Daoy (cell line): ENCODE data around the gene SSU72. TPM values are rescaled to one million over a fixed set of nuclear protein-coding genes. Genes with fewer than 3 reads are reported as not detected.

Source experiments
- DNase-seq: peaks from one replicate; pipeline ENCODE4 v3.0.0-alpha.2; 2015; ENCODE audit warnings: low read depth
- total RNA-seq: library from RNA; depleted of rRNA; stranded (reverse); fragments of >200 nt; shearing (Covaris generic); gene quantifications from 2 replicates; pipeline ENCODE4 v1.2.3, GENCODE V29; 2014

Gene SSU72
- total RNA-seq, 1 experiment from 2014 or later: 71.3 TPM

DNA sequence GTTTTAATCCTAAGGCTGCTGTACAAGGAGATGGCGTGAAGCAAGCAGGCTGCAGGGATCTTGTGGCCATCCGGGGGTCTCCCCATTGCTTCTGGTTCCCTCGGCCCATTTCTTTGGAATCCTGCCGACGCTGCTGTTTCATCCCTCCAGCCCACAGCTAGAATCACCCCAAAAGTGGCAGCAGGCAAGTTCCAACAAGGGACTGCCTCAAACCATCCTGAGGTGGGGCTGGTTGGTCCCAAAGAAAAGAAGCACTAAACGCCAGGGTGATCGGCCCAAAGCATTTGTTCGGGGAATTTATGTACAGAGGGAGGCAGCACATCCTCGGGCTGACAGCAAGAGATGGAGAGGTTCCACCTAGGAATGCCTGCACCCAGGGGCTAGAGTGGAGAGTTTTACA lies 36.1 kb upstream of the SSU72 start:
- no peak for DNase-seq

DNA sequence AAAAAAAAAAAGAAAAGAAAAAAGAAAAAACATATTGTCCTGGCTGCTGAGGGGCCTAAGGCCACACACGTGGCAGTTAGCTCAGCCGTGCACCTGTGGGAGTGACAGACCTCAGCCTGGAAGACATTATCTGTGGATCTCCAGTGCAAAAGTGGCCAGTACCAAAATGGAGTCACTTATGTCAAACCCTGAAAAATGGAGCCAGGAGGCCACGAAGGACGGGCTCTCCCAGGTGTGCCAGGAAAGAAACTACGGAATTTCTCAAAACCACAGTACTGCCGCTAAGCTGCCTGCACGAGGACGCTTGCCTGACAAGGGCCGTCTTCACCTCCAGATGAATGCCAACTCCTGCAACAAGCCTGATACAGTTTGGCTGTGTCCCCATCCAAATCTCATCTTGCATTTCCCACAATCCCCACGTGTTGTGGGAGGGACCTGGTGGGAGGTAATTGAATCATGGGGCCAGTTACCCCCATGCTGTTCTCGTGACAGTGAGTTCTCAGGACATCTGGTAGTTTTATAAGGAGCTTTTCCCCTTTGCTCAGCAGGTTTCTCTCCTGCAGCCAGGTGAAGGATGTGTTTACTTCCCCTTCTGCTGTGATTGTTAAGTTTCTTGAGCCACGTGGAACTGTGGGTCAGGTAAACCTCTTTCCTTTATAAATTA lies 35.3 kb upstream of the SSU72 start:
- DNase-seq: no peak

GRCh38 chr1:1606232-1606631 lies 31.6 kb upstream of the SSU72 start:
- no peak for DNase-seq

- DNase-seq: no peak
Observed at GRCh38 chr1:1605724-1606123, 31.1 kb upstream of the SSU72 start.

GRCh38 chr1:1605034-1605591 lies 30.4 kb upstream of the SSU72 start:
- DNase-seq: no peak

DNA sequence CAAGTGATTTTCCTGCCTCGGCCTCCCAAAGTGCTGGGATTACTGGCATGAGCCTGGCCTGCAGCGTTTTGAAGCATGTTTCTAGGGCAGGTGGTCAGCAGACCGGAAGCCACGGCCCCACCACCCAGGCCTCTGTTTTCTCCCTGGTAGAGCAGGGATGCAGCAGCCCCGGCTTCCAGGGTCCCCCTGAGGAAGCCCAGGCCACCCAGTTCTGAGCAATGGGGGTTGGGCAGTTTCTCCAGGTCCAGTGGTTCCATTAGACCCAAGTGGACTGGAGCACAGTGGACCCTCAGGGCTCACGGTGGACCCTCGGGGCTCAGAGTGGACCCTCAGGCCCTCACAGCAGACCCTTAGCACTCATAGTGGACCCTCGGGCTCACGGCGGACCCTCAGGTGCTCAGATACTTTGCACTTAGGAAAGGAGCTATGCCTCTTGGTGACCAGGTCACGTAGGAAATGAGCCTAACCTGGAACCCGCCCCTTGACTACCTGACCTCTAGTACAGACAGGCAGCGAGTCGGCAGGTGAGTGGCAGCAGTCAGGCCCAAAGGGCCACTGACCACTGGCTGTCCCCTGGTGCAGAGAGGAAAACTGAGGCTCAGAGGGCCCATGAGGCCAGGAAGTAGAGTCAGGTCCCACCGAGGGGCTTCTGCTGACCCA lies 29.8 kb upstream of the SSU72 start:
- no peak for DNase-seq

GRCh38 chr1:1603671-1604373 lies 29.2 kb upstream of the SSU72 start:
- no peak for DNase-seq

- no peak for DNase-seq
Observed at GRCh38 chr1:1602968-1603506, 28.4 kb upstream of the SSU72 start.

- DNase-seq: no peak
Observed at GRCh38 chr1:1602304-1602967, 27.8 kb upstream of the SSU72 start.

DNA sequence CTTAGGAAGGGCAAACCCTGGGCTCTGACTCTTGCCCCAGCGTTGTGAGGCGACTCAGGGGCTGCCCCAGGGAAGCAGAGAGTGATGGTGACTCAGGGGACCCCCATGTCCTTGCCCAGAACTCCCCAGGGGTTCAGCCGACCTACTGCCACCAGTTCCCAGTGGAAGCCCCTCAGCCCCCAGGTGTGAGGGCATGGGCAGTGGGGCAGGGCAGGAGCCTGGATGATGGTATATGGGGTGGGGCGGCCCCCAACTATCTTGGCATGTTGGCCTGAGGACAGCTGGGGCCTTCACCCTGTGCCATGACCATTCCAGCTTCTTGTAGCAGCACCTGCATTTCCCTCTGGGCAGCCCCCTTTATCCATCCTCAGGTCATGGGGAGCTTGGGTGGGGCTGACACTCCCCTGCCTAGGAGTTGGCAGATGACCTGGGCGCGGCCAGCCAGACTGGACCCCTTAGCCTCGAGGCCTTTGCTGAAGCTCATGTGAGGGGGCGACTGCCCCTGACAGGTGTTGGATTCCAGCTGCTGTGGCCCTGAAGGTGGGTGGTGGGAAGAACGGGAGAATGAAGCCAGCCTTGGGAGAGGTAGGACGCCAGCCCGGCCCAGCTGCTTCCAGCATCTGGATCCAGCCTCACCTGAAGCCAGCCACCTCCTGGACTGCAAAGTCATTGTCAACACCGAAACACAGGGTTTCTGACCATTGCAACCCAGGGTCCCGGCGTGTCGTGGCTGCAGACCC lies 27.1 kb upstream of the SSU72 start:
- no peak for DNase-seq

DNA sequence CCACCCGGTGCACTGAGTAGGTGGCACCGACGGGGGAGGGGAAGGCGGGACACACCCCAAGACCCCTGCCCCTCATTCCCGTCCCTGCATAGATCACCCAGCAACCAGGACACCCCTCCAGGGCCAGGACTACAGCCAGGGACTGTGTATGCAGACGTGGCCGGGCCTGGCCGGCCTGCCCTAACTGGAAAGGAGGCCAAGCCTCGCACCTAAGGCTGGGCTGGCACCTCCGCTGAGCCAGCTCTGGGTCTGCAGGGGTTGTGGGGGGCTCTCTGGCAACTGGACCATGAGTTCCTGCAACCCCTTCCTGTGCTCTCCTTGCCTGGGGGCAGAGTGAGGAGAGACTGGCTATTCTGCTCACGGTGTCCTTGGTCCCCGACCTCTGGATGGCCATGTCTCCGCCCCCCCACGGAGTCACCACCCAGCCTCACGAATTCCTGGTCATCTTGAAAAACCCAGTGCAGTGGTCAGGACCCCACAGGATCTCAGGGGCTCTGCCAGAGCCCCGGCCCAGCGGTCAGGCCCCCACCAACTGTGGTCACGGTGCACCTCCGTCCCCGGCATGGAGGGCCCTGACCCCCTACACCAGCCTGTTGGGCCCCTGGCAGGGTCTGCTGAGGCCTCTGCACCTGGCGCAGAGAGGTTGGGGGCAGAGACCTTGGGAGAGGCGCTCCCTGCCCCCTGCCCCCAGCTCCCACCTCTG lies 26.3 kb upstream of the SSU72 start:
- no peak for DNase-seq

DNA sequence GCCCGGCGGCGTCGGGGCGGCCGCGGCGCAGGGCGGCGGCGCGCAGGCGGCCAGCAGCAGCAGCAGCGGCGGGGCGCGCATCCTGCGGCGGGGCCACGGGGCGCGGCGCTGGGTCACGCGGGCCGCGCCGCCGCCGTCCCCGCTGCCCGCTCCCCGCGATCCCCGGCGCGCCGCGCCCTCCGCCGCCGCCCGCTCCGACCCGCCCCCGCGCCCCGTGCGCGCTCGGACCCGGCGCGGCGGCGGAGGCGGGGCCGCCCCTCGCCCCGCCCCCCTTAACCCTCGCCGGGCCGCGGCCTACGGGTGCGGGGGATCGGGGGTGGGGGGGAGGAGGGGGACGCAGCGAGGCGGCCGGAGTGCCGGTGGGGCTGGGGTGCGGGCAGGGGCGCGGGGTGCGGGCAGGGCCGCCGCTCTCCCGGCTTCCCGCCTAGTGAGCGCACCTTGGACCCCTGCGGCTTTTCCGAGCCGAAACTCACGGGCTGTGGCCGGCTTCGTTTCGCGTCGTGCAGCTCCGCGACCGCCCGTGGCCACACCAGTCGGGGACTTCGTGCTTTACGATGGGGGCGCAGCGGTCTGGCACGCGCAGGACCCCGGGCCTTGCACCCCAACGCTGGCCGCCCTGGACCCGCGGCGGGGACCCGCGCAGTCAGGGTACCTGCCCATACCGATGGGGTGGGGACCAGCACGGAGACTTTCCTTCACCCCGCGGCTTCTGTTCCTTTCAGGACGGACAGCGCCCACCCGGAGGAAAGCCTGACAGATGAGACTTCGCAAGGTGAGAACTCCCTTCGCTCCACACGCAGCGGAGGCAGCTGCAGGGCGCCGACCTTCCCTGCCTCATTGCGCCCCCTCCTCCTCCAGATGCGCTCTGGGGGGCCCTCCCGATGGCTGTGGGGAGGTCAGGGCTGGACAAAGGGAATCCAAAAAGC lies 25.5 kb upstream of the SSU72 start, which contains the start of gene FNDC10:
TSS of gene FNDC10 (minus strand) at position 201 of the 926 bp plus-strand sequence. CDS start at position 81, 120 bp downstream.
- DNase-seq: no peak

DNA sequence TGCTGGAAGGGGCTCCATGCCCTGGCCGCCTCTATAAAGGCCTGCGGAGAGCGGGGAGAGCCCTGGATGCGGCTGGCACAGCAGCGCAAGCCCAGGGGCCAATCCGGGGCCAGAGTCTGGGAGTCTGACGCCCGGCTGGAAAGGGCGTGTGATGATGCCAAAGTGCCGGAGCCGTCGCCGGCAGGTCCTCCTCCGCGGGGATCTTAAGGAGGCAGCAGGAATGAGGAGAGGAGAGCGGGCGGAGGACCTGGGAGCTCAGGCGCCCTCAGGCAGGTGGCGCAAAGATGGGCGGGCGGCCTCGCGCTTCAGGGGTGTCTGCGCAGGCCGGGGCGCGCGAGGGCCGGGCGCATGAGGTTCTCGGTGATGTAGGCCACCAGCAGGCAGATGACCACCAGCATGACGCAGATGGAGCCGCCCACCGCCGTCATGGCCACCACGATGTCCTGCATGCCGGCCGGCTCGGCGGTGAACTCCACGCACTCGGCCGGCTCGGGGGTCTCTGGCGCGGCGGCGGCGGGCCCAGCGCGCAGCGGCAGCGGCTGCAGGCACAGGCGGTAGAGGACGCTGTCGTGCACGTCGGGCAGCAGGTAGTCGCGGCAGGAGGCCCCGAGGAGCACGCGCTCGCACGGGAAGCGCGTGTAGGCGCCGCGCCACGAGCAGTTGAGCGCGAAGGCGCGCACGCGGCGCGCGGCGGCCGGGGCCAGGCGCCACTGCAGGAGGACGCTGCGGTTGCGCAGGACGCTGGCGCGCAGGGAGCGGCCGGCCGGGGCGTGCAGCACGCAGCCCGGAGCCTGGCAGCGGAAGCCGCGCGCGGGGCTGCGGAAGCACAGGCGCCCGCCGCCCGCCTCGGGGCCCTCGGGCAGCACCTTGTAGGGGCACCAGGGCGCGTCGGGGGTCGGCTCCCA lies 24.6 kb upstream of the SSU72 start:
- no peak for DNase-seq

GRCh38 chr1:1598720-1599029 lies 24.0 kb upstream of the SSU72 start:
- DNase-seq: no peak

- DNase-seq: no peak
Observed at GRCh38 chr1:1598051-1598719, 23.5 kb upstream of the SSU72 start.

DNA sequence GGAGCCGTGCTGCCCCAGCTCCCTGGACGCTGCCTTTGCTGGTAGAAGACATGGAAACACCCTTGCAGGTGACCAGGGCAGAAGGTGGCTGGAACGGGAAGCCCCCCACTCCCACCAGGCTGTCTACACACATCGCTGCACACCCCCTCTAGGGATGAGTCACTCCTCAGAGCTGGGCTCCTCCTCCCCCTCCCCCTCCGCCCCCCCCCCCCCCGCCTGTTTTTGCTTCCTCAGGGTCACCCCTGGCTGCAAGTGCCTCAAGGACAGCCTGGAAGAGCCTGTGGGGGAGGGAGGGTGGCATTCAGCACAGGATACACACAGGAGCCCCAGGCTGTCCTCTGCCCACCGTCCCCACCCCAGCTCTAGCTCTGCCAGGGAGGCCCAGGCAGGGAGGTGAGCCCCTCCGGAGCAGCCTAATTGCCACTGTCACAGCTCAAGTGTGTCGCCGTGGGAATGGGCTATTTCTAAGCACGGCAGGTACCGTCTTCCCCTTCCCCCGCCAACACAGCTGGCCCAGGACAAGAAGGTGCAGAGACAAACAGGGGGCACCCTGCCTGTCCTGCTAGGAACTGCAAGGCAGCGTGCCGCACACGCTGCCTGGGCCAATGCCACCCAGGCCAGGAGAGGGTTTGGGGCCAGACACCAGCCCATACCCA lies 22.7 kb upstream of the SSU72 start:
- DNase-seq: no peak
